Measurements from ENCODE around the gene ENTPD3.

ENTPD3 gene, protein sequence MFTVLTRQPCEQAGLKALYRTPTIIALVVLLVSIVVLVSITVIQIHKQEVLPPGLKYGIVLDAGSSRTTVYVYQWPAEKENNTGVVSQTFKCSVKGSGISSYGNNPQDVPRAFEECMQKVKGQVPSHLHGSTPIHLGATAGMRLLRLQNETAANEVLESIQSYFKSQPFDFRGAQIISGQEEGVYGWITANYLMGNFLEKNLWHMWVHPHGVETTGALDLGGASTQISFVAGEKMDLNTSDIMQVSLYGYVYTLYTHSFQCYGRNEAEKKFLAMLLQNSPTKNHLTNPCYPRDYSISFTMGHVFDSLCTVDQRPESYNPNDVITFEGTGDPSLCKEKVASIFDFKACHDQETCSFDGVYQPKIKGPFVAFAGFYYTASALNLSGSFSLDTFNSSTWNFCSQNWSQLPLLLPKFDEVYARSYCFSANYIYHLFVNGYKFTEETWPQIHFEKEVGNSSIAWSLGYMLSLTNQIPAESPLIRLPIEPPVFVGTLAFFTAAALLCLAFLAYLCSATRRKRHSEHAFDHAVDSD

GRCh38 chr3:40387001-40387894 is at the start of gene ENTPD3:
TSS of gene ENTPD3 (plus strand) at chr3:40387184. CDS start at chr3:40388058, 874 bp downstream.
- peak in 1 of 2 experiments; percentile 11 for DNase-seq

GRCh38 chr3:40339871-40340270 is 47.1 kb upstream of the ENTPD3 start:
- no peak for DNase-seq

GRCh38 chr3:40340541-40341170 is 46.3 kb upstream of the ENTPD3 start:
- peak in 1 of 2 experiments; percentile 3 for DNase-seq

DNA sequence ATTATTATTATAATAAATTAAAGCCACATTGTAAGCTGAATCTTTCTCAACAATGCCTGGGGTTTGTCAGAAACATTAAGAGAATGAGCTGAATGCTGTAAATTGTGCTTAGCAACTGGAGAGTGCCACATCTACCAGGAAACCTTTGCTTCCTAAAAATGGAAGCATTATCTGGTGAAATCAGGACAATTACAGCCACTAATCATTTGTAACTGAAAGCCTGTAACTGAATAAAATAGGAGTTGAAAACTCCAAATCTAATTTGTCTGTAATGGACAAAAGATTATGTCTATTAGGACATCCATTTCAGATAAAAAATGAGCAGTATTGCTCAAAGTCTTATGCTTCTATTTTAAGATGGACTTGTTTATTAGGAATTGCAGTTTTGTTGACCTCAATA is 45.3 kb upstream of the ENTPD3 start:
- no peak for DNase-seq

- no peak for DNase-seq
These were observed 36.5 kb upstream of the ENTPD3 start for GRCh38 chr3:40350529-40350928.

DNA sequence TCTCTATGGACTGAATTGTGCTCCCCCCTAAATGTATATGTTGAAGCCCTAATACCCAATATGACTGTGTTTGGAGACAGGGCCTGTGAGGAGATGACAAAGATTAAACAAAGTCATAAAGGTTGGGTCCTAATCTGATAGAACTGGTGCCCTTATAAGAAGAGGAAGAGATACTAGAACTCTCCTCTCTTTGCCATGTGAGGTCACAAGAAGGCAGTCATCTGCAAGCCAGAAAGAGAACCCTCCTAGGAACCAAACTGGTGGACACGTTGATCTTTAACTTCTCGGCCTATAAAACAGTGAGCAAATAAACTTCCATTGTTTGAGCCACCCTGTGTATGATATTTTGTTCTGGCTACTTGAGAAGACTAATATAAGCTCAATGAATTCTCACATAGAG is 31.6 kb upstream of the ENTPD3 start:
- no peak for DNase-seq

DNA sequence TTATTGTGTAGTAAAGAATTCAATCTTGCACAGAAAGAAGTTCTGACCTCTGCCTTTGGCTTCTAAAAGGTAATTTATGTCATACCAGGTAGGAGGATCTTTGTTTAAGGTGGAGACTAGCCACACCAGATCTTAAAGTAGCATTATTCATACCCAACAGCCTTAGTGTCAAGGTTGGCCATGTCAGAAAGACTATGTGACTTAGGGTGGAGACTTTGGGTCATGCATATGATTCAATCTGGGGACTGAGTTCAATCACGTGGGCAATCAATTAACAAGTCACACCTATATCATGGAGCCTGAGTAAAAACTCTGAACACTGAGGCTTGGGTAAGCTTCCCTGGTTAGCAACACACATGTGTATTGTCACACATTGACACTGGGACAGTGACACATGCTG is 28.5 kb upstream of the ENTPD3 start:
- no peak for DNase-seq

- no peak for DNase-seq
These were observed 23.3 kb upstream of the ENTPD3 start for GRCh38 chr3:40363674-40364073.

DNA sequence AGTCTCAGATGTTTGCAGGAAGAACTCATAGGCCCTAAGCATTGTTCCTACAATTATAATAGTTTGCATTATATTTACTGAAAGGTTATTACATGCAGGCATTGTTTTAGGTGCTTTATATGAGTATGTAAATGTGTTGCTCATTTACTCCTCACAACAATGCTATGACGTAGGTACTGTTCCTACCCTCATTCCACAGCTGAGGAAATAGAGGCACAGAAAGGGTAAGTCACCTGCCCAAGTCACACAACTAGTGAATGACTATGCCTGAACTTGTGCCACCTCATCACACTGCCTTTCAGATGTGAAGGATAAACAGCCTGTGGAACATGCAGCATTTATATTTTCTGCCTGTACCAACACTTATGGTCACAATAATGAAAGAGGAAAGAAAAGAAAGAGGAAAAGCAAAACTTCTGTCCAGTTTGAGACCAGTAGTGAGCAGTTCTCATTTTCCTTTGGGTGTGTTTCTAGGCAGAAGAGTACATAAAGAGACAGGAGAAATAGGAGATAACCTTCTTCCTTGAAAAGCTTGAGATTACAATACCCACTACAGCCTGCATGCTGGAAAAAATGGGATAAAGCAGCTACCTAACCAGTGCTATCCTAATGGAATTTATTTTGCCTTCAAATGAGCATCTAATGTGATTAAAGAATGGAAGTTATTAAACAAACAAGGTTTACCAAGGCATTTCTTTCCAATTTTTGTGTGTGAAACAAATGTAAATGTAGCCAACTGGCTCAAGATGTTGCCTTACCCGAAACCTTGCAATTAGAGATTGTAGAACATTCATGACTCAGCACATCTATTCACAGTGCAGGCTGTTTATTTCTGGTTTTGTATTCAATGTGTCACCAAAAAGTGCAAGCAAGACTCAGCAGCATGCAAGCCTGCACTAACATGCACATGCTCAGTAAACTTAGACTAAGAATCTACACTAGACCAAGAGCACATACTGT is 20.5 kb upstream of the ENTPD3 start:
- DNase-seq, result no peak

DNA sequence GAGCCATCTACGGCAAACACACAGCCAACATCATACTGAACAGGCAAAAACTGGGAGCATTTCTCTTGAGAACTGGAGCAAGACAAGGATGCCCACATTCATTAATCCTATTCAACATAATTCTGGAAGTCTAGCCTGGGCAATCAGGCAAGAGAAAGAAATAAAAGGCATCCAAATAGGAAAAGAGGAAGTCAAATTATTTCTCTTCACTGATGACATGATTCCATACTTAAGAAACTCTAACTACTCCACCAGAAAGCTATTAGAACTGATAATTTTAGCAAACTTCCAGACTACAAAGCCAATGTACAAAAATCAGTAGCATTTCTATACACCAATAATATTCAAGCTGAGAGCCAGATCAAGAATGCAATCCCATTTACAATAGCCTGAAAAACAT is 17.3 kb upstream of the ENTPD3 start:
- DNase-seq, result no peak

- DNase-seq, result no peak
These were observed 9.2 kb upstream of the ENTPD3 start for GRCh38 chr3:40377822-40378221.

GRCh38 chr3:40379674-40380306 is 7.2 kb upstream of the ENTPD3 start:
- no peak for DNase-seq

DNA sequence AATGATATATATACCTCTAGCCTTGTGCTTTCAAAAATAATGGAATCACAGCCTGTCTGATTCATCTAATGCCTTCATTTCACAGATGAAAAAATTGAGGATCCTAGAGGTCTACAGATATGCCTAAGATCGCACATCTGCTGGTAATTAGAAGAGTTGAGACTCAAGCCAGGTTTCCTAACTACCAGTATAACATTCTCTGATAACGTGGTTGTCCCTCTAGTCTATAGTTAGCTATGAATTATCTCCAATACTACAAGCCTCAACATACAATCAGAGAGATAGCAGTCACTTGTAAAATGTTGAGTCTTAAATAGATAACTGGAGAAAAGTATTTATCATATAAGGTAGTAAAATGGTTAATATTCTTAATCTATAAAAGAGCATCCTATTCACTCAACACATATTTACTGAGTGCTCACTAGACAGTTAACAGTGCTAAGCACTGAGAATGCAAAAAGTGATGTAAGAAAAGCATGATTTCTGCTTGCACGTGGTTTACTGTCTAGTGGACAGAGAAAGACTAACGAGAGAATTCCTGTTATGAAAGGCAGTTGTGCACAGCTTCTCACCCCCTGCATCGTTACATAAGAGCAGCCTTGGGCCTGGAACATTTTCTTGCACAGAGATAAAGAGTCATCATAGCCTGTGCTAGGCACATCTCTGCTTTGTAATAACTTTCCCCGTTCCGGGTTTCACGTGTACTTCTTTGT is 4.9 kb upstream of the ENTPD3 start:
- DNase-seq, result no peak

GRCh38 chr3:40382617-40382979 is 4.4 kb upstream of the ENTPD3 start:
- DNase-seq, result no peak

DNA sequence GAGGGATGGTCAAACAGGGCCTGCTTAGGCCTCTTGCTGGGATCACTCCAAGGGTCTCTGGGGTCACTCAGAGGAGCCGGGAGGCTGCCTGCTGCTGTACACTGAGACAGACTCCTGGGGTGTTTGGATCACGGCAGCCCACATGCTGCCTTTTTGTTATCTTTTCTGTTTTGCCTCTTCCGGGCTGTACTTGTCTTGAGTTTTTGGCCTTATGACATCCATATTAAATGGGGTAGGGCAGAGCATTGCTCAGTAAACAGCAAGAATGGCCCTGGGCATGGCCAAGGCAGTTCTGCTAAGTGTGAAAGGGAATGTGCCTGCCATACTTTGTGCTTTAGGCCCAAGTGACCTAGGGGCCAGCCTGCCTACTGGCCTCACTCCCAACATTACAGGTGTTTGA is 771 bp upstream of the ENTPD3 start:
- DNase-seq, result no peak

GRCh38 chr3:40387895-40388254 is 891 bp downstream of the ENTPD3 start:
- DNase-seq, result no peak

DNA sequence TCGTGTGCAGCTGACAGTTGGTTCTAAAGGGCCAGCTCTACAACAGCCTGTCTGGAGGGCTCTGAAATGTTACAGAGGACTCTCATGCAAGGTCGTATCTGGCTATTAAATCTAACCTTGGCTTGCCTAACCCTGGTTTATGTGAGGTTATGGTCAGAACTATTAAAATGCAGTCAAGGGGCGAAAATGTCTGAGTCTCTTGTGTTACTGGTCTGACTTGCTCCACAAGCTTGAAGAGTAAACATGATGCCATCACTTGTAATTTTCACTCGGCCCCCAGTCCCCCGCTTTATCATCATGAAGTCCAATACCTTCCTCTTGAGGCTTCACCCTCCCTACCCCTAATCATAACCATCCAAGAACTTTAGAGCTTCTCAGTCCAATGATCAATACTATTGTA is 9.4 kb downstream of the ENTPD3 start:
- DNase-seq, result no peak

GRCh38 chr3:40397129-40397528 is 10.1 kb downstream of the ENTPD3 start:
- DNase-seq, result no peak

DNA sequence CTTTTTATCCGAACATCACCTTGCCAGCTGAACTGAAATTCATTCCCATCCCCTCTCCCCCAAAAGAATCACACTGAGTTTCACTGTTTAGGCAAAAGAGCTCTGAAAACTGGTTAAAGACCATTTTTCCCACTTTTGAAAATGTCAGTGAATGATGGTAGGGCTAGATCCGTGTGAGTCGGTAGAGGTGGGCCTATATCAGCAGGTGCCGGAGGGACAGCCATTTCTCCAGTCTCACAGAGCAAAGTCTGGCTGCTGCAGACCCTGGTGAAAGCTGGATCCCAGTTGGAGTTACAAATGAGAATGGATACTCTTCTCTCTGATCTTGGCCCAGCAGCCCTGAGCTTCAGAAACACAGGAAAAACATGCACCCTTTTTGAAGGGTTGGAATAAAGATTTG is 10.9 kb downstream of the ENTPD3 start:
- no peak for DNase-seq

DNA sequence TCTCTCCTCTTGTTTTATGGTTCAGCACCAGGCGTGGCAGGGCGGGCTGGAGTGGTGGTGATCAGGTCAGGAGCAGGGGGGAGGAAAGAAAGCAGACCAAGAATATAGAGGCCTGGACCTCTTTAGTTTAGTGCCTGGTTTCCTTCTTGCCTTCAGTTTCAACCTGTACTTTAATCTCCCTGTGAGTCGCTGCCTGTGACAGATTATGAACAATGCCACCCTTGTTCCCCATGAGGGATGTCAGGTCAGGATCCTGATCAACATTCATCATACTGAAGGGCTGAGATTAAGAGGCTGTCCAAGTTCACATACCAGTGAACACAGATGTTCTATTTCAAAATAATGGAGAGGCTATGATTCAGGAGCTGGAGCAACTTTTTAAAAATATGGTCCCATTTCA is 11.4 kb downstream of the ENTPD3 start:
- DNase-seq, result no peak

DNA sequence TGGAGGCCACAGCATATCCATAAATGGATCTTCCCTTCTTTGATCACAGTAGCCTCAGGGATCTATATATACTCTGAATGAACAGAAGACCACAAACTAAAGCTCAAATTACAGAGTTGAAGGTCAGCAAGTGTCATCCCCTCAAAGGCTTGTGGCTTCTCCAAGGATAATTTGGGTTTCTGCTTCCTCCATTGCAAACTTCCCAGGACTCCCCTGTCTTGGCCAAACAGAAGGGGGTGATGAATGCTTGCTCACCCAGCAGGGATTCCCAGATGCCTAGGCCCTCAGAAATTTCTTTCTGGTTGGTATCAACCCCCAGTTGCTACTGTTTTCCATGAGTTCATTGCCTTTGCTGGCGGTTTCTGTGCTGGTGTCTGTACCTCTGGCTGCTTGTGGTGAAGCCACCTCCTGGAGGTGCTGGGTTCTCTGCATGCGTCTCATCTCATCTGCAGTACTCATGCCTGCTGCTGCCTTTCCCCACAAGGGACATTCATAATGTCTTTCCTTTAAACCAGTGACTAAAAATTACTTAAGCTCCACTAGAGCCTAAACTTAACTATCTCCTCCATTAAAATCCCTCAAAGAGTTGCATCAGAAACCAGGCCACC is 17.7 kb downstream of the ENTPD3 start:
- DNase-seq, result no peak

Data from NCI-H524 (cell line).